Activated CD8-positive, alpha-beta memory T cell treated with anti-CD3 and anti-CD28 coated beads, Interleukin-2, amount 50 U/mL, for 24 hours (primary cell): ENCODE measurements around the gene ADAM22.
"Not testable (repeated sequence)": the region's sequence is repeated elsewhere in the genome, so short reads cannot be mapped to it uniquely, and the experiment has no call there.

ENCODE experiments used
- DNase-seq: peaks from one replicate; pipeline ENCODE4 v3.0.0-alpha.2; 2020; ENCODE audit errors: extremely low read depth

The ADAM22 gene

DNA sequence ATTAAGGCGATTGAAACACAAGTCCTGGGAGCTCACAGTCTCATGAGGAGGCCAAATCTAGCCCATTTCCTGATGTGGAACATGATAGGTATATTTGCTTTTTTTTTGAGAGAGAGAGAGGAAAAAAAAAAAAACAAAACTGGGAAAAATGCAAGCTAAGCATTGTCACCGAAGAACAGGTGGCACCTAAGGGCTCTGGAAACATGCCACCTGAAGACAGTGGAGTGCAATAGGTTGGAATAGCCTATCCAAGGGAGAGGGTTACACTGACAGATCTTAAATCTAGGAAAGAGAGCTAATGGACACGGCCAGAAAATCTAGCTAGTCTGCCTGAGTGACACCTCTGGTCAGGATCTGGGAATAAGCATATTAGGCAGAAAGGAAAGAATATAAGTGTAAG, 175.6 kb downstream of the ADAM22 start:
- DNase-seq = no peak

DNA sequence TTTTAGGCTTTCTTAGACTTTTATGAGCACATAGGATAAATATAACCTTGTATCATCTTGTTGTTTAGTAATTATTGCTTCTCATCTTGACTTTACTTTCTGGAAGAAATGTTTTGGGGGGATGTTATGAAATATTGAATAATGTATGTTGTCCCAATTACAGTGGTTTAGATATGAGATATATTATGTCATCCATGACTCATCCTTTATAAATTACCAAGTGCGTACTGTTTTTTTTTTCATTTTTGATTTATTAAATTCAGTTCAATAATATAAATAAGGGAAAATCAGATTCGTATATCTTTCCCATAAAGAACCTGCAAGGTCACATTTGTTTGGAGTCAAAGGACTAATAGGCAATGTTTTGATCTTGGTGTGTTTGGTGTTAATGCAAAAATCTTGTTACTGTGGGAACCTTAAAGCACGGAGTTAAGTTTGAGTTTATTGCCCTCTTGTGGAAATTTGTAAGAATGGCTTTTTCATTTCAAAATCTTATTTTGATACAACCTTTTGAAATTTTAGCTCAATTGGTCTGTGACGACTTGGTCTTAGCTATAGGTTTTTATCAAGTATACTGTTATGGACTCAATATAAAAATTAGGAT, 177.2 kb downstream of the ADAM22 start:
- DNase-seq = no peak

DNA sequence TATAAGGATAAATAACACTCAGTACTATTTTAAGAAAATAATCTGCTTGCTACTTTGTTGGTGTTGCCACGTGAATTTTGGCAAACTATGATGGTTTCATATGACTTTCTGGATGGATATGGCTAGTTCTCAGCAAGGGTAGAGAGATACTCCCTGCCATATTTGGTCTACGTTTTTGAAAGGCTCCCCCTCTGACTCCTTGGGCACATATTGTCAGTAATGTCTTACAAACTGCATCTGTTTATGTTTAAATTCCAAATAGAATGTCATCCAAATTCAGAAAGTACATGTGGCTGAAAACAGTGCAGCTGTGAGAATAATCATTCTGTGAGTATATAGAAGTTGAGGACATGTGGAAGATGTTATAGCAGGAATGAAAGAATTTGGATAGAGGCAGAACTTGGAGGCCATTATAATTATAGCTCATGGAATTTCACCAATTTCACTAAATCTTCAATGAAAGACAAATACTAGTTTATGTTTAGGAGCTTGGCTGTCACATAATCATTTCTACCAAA, 178.0 kb downstream of the ADAM22 start:
- DNase-seq = no peak

DNA sequence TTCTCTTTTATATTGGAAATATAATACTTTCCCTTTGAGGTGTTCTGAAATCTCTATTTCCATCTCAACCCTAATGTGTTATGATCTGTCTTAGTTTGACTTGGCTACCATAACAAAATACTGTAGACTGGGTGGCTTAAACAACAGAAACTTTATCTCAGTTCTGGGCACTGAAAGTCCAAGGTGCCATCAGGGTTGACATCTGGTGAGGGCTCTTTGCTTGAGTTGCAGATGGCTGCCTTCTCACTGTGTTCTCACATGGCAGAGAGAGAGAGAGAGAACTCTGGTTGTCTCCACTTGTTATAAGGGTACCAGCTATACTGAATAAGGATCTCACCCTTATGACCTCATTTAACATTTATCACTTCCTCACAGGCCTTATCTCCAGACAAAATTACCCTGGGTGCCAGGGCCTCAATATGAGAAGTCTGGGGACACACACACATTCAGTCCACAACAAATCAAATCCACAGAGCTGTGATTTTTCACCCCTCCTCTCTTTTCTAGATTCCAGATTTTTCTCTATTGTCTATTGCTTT, 181.3 kb downstream of the ADAM22 start:
- DNase-seq = no peak

GRCh38 chr7:88115816-88116215, 181.8 kb downstream of the ADAM22 start:
- DNase-seq = no peak

DNA sequence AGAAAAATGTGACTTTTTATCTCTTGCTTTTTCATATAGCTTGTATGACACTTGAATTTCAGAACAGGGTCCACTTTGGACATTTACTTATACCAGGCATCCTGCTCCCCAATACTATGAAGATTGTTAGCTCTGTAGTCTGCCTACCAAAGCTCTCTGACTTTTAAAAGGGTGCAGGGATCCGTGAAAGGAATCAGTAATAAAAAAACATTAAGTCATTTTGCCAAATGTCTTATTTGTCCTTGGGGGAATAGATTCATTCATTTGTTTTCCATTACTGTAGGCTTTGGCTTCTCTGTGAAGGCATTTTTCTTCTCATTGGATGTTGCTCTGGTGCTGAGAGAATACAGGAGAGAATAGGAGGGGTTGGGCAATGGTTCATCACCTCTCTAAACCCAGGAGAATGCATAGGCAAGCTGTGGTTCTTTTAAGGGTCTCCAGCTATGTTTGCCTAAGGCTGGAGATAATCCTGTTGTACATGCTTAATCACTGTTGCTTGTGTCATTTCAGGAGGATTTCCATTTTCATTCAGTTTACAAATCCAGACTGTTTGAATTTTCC, 182.3 kb downstream of the ADAM22 start:
- DNase-seq = no peak

DNA sequence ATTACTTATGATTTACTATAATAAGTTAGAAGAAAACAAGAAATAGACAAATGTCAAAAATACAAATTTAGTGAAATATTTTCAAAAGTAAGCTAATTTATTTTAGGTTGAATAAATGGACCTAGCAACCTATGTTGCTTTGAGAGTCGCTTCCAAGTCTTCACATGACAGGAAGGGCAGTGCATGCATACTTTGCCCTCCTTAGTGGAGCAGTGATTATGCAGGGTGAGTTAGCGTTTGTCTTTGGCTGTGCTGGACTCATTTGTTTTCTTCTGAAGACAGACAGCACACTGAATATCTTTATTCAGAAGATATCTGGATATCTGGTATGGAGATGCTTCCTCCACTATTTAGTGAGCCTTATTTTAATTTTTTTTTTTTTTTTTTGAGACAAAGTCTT, 183.3 kb downstream of the ADAM22 start:
- DNase-seq = no peak

DNA sequence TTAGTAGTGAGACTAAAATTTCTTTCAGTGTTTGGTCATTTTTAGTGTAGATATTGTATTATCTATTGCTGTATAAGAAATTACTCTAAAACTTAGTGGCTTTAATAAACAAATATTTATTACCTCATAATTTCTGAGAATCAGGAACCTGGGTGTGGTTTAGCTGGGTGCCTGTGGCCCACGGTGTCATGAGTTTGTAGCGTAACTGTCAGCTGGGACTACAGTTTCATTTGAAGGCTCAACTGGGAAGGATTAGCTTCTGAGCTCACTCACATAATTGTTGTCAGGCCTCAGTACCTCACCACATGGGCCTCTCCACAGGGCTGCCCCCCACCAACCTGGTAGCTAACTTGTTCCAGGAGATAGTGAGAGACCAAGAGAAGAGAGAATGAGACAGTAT, 187.3 kb downstream of the ADAM22 start:
- no peak for DNase-seq

DNA sequence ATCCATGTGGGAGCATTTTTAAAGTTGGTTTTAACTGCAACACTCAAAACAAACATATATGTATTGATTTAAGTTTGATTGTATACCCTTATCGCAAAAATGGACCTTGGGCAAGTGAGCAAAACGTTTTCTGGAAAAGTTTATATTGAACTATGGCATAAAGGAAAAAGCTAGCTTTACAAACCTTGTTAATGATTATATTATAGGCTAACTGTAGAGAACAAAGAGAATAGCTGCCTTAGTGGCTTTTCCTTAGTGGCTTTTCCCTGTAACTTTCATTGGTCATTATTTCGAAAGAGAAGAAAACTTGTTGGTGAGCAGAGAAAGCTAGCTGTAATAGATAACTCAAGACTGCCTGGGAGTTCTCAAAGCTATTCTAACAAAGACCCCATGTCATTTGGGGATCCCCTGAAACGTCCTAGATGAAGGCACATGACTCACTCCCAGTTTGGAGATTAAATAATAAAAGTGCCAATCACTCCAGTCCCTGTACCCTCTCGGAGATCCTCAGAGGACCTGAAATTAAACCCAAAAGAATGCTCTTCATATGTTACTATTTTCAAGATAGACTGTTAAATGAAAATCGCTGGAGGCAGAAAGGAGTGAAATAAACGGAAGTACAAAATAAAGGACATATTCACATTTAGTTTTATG, 193.7 kb downstream of the ADAM22 start:
- no peak for DNase-seq

DNA sequence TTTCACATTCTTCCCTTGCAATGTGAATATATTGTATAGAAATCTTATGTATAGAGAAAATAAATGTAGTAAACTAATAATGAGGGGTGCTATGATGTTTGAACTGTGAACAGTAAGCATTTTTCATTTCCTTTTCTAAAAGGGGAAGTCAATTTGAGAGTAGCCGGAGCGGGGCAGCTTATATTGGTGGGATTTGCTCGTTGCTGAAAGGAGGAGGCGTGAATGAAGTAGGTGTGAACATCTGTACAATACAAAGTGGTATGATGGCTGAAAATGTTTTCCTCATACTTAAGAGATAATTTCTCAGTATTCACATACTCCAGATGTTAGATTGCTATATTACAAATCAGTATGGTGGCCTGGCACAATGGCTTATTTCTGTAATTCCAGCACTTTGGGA, 198.7 kb downstream of the ADAM22 start:
- DNase-seq = no peak

DNA sequence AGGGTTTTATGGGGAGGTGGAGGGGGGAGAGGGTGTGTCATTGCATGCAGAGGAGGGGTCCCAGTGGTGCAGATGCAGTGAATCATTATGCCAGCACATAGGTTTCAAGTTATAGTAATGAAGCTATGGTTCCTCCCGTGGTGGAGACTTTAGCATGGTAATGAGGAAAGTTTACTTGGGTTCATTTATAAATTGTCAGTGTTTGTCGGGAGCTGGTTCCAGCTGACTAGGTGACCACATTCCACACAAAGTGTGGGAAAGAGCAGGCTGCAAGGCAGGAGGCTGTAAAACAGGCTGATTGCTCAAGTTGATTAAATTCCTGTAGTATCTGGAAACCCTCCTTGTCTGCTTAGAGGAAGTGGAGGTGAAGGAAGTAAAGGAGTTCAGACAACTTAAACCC, 206.9 kb downstream of the ADAM22 start:
- no peak for DNase-seq

DNA sequence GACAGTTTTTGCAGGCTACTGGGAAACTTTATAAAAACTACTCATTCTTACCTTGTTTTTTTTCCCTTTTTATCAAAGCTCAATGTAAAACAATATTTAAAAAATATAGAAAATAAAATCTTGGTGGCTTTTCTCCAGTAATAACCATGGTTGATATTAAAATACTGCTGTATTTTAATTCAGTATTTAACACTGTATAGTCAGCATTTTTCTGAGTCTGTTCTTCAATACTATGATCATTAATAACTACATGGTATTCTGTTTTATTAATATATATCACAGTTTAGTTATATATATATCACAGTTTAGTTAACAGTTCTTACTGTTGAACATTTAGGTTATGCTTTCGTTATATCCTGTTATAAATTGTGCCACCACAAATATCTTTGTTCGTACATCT, 207.4 kb downstream of the ADAM22 start:
- DNase-seq = no peak

GRCh38 chr7:88141953-88142352, 207.9 kb downstream of the ADAM22 start:
- no peak for DNase-seq

- no peak for DNase-seq
Measured at GRCh38 chr7:88146616-88147015, 212.6 kb downstream of the ADAM22 start.

GRCh38 chr7:88147341-88147740, 213.3 kb downstream of the ADAM22 start:
- no peak for DNase-seq

DNA sequence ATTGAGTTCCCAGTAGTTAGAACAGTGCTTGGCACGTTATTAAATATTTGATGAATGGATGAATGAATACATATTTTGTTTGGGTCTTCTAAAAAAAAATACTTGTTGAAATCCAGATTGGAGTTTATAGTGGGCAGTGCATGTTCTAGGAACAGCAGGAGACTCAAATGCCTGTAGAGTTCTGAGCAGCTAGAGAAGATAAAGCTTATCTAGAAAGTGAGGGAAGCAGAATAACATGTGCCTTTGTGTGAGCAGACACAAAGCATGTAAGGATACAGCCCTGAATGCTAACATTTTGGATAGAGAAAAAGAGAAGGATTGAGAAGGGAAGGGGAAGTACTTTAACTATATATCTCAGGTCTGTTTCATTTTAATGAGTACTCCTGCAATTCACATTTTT, 213.9 kb downstream of the ADAM22 start:
- no peak for DNase-seq

DNA sequence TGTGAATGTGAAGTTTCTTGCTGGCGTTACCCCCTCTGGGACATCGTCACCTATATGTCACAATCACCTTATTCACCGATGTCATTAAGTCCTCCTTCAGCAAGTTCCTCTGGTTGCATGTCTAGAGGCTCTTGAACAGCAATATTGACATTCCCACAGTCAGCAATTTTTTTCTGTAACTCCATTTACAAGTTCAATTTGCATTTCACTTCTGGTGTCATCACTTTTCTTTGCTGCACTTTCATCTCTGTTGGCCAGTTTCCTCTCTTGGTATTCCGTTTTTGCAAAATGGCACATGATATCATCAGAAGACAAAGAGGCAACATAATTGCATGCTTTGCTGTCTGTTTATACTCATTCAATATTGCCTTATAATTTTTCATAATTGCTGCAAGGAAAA, 216.0 kb downstream of the ADAM22 start:
- DNase-seq = no peak

DNA sequence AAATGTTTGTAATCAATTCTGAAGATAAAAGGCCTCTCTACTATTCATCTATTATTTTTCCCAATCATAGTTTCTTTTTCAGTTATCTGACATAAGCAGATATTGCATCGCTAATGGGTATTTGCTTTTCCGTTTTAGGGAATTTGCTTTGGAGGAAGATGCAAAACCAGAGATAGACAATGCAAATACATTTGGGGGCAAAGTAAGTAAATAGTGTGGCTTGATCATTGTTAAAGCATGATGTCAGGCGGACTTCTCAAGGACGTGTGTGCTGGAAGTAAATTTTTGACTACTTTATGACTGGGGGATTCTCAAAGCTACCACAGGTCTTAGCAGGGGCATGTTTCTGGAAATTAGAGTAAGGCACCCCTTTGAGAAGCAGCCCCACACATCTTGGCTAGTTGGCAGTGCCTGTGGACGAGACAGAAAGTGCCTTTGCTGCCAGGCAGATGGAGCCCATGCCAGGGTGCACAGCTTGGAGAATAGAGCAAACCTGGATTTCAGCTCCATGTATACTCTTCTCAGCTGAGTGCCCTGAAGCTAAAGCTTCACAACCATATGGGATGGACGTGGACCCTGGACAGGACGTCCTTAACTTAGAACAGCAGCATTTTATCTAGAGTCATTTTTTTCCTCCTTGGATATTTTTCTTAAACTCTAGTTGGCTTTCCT, 217.2 kb downstream of the ADAM22 start:
- no peak for DNase-seq

- DNase-seq = no peak
Measured at GRCh38 chr7:88153378-88153777, 219.3 kb downstream of the ADAM22 start.

DNA sequence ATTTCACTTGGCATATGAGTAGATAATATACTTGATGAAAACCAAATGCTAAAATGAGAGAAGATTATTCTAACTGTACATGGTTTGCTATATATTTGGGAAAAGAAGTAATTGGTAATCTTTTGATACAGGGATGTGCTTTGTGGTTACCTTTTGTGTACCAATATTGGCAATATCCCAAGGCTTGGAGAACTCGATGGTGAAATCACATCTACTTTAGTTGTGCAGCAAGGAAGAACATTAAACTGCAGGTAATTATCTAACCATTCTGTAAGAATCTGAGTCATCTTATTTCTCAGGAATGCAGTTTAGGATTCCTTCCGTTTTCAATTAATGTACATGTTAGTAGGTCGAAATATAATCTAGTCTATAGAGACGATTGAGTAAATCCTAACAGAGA, 221.7 kb downstream of the ADAM22 start:
- DNase-seq = no peak

DNA sequence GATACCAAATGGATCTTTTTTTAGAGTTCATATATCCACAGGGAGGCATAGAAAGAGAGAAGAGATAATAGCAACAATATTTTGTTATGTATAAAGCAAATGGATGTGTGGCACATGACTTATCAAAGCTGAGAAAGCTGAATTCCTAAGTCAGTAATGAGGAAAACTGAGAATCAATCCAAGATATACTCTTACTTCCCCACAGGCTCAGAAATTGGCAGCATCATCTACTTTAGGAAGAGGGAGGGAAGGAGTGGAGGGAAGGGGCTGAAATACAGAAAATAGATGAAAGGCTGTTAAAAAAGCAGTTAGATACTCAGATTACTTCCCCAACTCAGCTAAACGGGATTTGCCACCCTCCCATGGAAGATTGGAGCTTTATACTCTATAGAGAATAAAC, 222.3 kb downstream of the ADAM22 start:
- DNase-seq = no peak

GRCh38 chr7:88159741-88160140, 225.7 kb downstream of the ADAM22 start:
- DNase-seq = not testable (repeated sequence)

- no peak for DNase-seq
Measured at GRCh38 chr7:88165697-88166096, 231.6 kb downstream of the ADAM22 start.
